ENCODE measurements around the gene ELP2.

The ELP2 gene

GRCh38 chr18:36215577-36215976, 85.9 kb downstream of the ELP2 start:
- ATAC-seq (ENCODE audit: low read depth) (no peak), DNase-seq (ENCODE audit: low spot score in 2 of 2) (no peak)
- Mint-ChIP-seq H3K4me3 (no peak overlapping the region), H3K36me3 (no peaks in the 10 kb centered on the region), H3K4me1 (no peaks in the 10 kb centered on the region), H3K9me3 (no peaks in the 10 kb centered on the region), H3K27ac (no peak overlapping the region), H3K27me3 (peaks cover 4% of the 10 kb centered on the region)

- no peak for DNase-seq (ENCODE audit: low spot score in 2 of 2)
- H3K9me3 Mint-ChIP-seq, result no peaks in the 10 kb centered on the region
- no peak overlapping the region for H3K27ac Mint-ChIP-seq
- peaks cover 4% of the 10 kb centered on the region for H3K27me3 Mint-ChIP-seq
- no peak overlapping the region for H3K4me3 Mint-ChIP-seq
- no peaks in the 10 kb centered on the region for H3K36me3 Mint-ChIP-seq
- no peaks in the 10 kb centered on the region for H3K4me1 Mint-ChIP-seq
- ATAC-seq (ENCODE audit: low read depth), result no peak
These were observed 87.6 kb downstream of the ELP2 start for GRCh38 chr18:36217348-36217747.

- H3K36me3 Mint-ChIP-seq, result peaks cover 9% of the 10 kb centered on the region
- H3K4me3 Mint-ChIP-seq, result no peak overlapping the region
- H3K4me1 Mint-ChIP-seq, result no peaks in the 10 kb centered on the region
- H3K27me3 Mint-ChIP-seq, result peaks cover 7% of the 10 kb centered on the region
- H3K27ac Mint-ChIP-seq, result no peak overlapping the region
- ATAC-seq (ENCODE audit: low read depth), result no peak
- H3K9me3 Mint-ChIP-seq, result peaks cover 32% of the 10 kb centered on the region
- DNase-seq (ENCODE audit: low spot score in 2 of 2), result no peak
These were observed 99.5 kb downstream of the ELP2 start for GRCh38 chr18:36229188-36229587.

Measured in memory B cell (primary cell).